K562 (cell line): Measurements from ENCODE around the gene KCNH2. TPM values are rescaled to one million over a fixed set of nuclear protein-coding genes. Genes with fewer than 3 reads are reported as not detected.

Source experiments
- ATAC-seq: fragments of 200-7000 bp; cut with Tn5 transposase; 3 replicates; pipeline ENCODE4 v1.9.1; 2020; ENCODE audit warnings: moderate library complexity
- BruUV-seq: library from RNA; stranded (reverse); fragments of 400-500 nt; replicated peaks from 2 replicates; lab custom pipeline; 2021; lab: Mats Ljungman, UMichigan
- CTCF ChIA-PET: fragments of 300-600 bp; formaldehyde crosslinking; extraction: SDS; loops from one replicate; lab custom pipeline; 2021; ENCODE audit warnings: low intra/inter-chr PET ratio; lab: Yijun Ruan, JAX
- POLR2A ChIA-PET: fragments of 300-600, 350-650 bp; sonication (Branson Sonifier 250); formaldehyde crosslinking; extraction: SDS; loops from one replicate; lab custom pipeline; 2021; ENCODE audit warnings: antibody characterized with exemption, inconsistent platforms; lab: Yijun Ruan, JAX
- DNase-seq, 4 experiments: peaks; one replicate each; pipeline versions ENCODE4 v3.0.0 to v3.0.0-alpha.2; 2011 to 2018; ENCODE audit warnings: low spot score in 3 of 4, mixed read lengths in 3 of 4; ENCODE audit errors: extremely low read depth in 1 of 4
- FAIRE-seq: peaks from 2 replicates; lab custom pipeline; 2011; peaks lifted over from hg19 to GRCh38; lab: Jason Lieb, UNC
- H2AFZ ChIP-seq: 2 replicates; pipeline ENCODE4 v1.6.0; 2011; ENCODE audit warnings: low read depth, low read length, control low read depth, inconsistent platforms
- H3K27ac ChIP-seq: fragments of 200-600 bp; 3 replicates; pipeline ENCODE4 v1.8.0; 2011; ENCODE audit warnings: low read depth, mild to moderate bottlenecking, control low read depth, inconsistent platforms, low read length, moderate library complexity, mixed read lengths; ENCODE audit errors: extremely low read depth
- H3K27me3 ChIP-seq, 2 experiments: fragments of 300-600 bp in 1 of 2; 2 replicates in 1 of 2; 3 replicates in 1 of 2; pipeline versions ENCODE4 v1.6.0 to v1.8.0; 2011; ENCODE audit warnings: inconsistent platforms in 2 of 2, low read length in 2 of 2, mild to moderate bottlenecking in 1 of 2, mixed read lengths in 1 of 2, moderate library complexity in 1 of 2; ENCODE audit not compliant: control insufficient read depth in 2 of 2, insufficient read depth in 2 of 2
- H3K36me3 ChIP-seq: fragments of 300-600 bp; 3 replicates; pipeline ENCODE4 v1.8.0; 2011; ENCODE audit warnings: mild to moderate bottlenecking, low read length, inconsistent platforms; ENCODE audit not compliant: control insufficient read depth, insufficient read depth
- H3K4me1 ChIP-seq, 2 experiments: fragments of 200-600 bp in 1 of 2; replicated peaks in 1 of 2; 2 replicates in 1 of 2; 3 replicates in 1 of 2; pipeline versions ENCODE4 v1.5.1 to v1.8.0; 2011; ENCODE audit warnings: inconsistent platforms in 2 of 2, low read length in 2 of 2, mild to moderate bottlenecking in 1 of 2, mixed read lengths in 1 of 2, moderate library complexity in 1 of 2; ENCODE audit not compliant: control insufficient read depth in 2 of 2, insufficient read depth in 2 of 2
- H3K4me2 ChIP-seq: 2 replicates; pipeline ENCODE4 v1.6.1; 2011; ENCODE audit warnings: low read length, control low read depth, inconsistent platforms, mixed read lengths; ENCODE audit not compliant: insufficient read depth
- H3K4me3 ChIP-seq: fragments of 200-600 bp; sonication (generic), shearing (Covaris generic); 2 replicates; pipeline ENCODE4 v1.5.1; 2016; ENCODE audit warnings: control low read depth, inconsistent platforms
- H3K79me2 ChIP-seq: fragments of 200-600 bp; 3 replicates; pipeline ENCODE4 v1.8.0; 2011; ENCODE audit warnings: low read length, inconsistent platforms; ENCODE audit not compliant: control insufficient read depth, insufficient read depth
- H3K9ac ChIP-seq, 2 experiments: 2 replicates each; pipeline versions ENCODE4 v1.6.0 to v1.6.1; 2011; ENCODE audit warnings: low read depth in 2 of 2, low read length in 2 of 2, control low read depth in 1 of 2, inconsistent platforms in 1 of 2, mild to moderate bottlenecking in 1 of 2, mixed read lengths in 1 of 2; ENCODE audit not compliant: insufficient read depth in 1 of 2
- H3K9me1 ChIP-seq: one replicate; pipeline ENCODE4 v1.6.0; 2011; ENCODE audit warnings: inconsistent platforms, mild to moderate bottlenecking, low read length, moderate library complexity; ENCODE audit not compliant: control insufficient read depth, insufficient read depth
- H3K9me3 ChIP-seq: replicated peaks from 2 replicates; pipeline ENCODE4 v1.5.1; 2011; ENCODE audit warnings: low read depth, low read length, inconsistent platforms; ENCODE audit not compliant: control insufficient read depth, insufficient read depth
- H4K20me1 ChIP-seq: replicated peaks from 2 replicates; pipeline ENCODE4 v1.6.1; 2011; ENCODE audit warnings: low read length, inconsistent platforms, mixed read lengths; ENCODE audit not compliant: control insufficient read depth, insufficient read depth
- BMI1 ChIP-seq: fragments of 150-350 bp; IDR thresholded peaks from 2 replicates; pipeline ENCODE4 v1.6.1; 2014; ENCODE audit warnings: low read length
- NR2C1 ChIP-seq, 2 experiments: fragments of 450-650 bp; IDR thresholded peaks; 2 replicates each; pipeline ENCODE4 v1.6.1; 2017; ENCODE audit warnings: mild to moderate bottlenecking in 2 of 2, antibody characterized with exemption in 1 of 2, inconsistent platforms in 1 of 2, missing compliant biosample characterization in 1 of 2, missing genetic modification characterization in 1 of 2
- POLR2G ChIP-seq: fragments of 200-400 bp; formaldehyde crosslinking; IDR thresholded peaks from 2 replicates; pipeline ENCODE4 v1.6.1; 2017; ENCODE audit warnings: low read depth, mild to moderate bottlenecking, antibody characterized with exemption, low read length, moderate library complexity
- RBFOX2 ChIP-seq: fragments of 200-400 bp; formaldehyde crosslinking; IDR thresholded peaks from 2 replicates; pipeline ENCODE4 v1.6.1; 2017; ENCODE audit warnings: low read depth, mild to moderate bottlenecking, low read length, moderate library complexity
- ZBTB33 ChIP-seq: sonication (generic); formaldehyde crosslinking; IDR thresholded peaks from 2 replicates; pipeline ENCODE4 v1.8.1; 2023; ENCODE audit warnings: mild to moderate bottlenecking, missing genetic modification reagents
- WGBS: fragments of 100-300 bp; shearing (Covaris generic); methylation state at CpG from one replicate; pipeline ENCODE4 v1.1.6; 2016; ENCODE audit warnings: low coverage, mixed read lengths; ENCODE audit not compliant: insufficient coverage; ENCODE audit errors: missing lambda C conversion rate; 5-methylcytosine and 5-hydroxymethylcytosine counted together
- in situ Hi-C: fragments of 300-500 bp; cut with MboI; formaldehyde crosslinking; loops from 4 replicates; pipeline ENCODE4 v1.15.0; 2018; ENCODE audit warnings: inconsistent platforms, mixed read lengths
- intact Hi-C: fragments of 100-400 bp; cut with micrococcal nuclease; formaldehyde crosslinking; loops from 2 replicates; pipeline ENCODE4 v1.14.2; 2022
- polyA plus RNA-seq, 8 experiments: library from polyadenylated mRNA; depleted of rRNA in 4 of 8; stranded (reverse) in 5 of 8; unstranded in 3 of 8; fragments of >200 nt; fragmentation: Nextera tagmentation in 2 of 8; fragmentation: Illumina TruSeq in 1 of 8; extraction: Ambion mirVana in 2 of 8; extraction: Trizol in 1 of 8; gene quantifications; 2 replicates each; pipeline versions ENCODE4 v1.2.1 to v1.2.3, GENCODE V29; 2011 to 2014; ENCODE audit warnings: inconsistent platforms in 1 of 8, missing spikeins in 1 of 8
- total RNA-seq, 7 experiments: library from RNA; depleted of rRNA in 6 of 7; stranded (reverse); fragments of >200 nt in 6 of 7; fragmentation: Illumina TruSeq in 2 of 7; extraction: Trizol in 2 of 7; gene quantifications; 2 replicates each; pipeline versions ENCODE4 v1.2.1 to v1.2.3, GENCODE V29; 2011 to 2021; ENCODE audit warnings: low replicate concordance in 1 of 7

The KCNH2 gene
- total and polyA plus RNA-seq, 9 of the 15 experiments (the other 6 are each of a cell fraction or from before 2014, with no cell fraction given) = 18.1 to 368 (median 218) TPM

GRCh38 chr7:151013733-151014497 is 35.8 kb upstream of the KCNH2 start:
- no peak overlapping the region for H3K9ac ChIP-seq
- H4K20me1 ChIP-seq = no peaks in the 10 kb centered on the region
- in situ Hi-C loops = no loop called here
- no peak for FAIRE-seq
- peaks cover 44 to 84% of the 10 kb centered on the region in 2 experiments for H3K4me1 ChIP-seq
- H3K9me3 ChIP-seq = no peaks in the 10 kb centered on the region
- no peaks in the 10 kb centered on the region; a peak in 1 of 5 replicates for H3K27me3 ChIP-seq
- intact Hi-C loops = loop anchor here (10.0 kb wide), 1 partner anchor 161 kb away; no protein-coding TSS in a partner anchor
- WGBS = 92% methylated on average over 40 of the region's 55 CpGs
- no peaks in the 10 kb centered on the region for H3K9me1 ChIP-seq
- POLR2A ChIA-PET = interaction anchor here (1.2 to 1.4 kb wide), 2 partner anchors 8 to 21 kb away, joined by 3 to 4 read pairs; no protein-coding TSS in a partner anchor
- H2AFZ ChIP-seq = no peak overlapping the region
- H3K36me3 ChIP-seq = peaks cover 40% of the 10 kb centered on the region; the same call in 2 of the 3 replicates
- TF ChIP-seq NR2C1 (IDR thresholded peaks at IDR 0.05) (no peak), NR2C1 (tag; IDR thresholded peaks at IDR 0.05) (no peak), BMI1 (no peak), POLR2G (peak; percentile 61; the same call in 1 of the 2 replicates), ZBTB33 (CRISPR knock-in tag) (peak; percentile 61; the same call in 1 of the 2 replicates), RBFOX2 (peak; percentile 53)
- peak in 2 of 4 experiments; percentile 39 to 57 for DNase-seq
- CTCF ChIA-PET = no interaction called here
- H3K4me2 ChIP-seq = no peak overlapping the region
- H3K27ac ChIP-seq = no peak overlapping the region
- no peak for ATAC-seq
- H3K4me3 ChIP-seq = no peak overlapping the region
- H3K79me2 ChIP-seq = peaks cover 42% of the 10 kb centered on the region
- no TSS peak for BruUV-seq
